ENCODE data around the gene RFX1.

DNA sequence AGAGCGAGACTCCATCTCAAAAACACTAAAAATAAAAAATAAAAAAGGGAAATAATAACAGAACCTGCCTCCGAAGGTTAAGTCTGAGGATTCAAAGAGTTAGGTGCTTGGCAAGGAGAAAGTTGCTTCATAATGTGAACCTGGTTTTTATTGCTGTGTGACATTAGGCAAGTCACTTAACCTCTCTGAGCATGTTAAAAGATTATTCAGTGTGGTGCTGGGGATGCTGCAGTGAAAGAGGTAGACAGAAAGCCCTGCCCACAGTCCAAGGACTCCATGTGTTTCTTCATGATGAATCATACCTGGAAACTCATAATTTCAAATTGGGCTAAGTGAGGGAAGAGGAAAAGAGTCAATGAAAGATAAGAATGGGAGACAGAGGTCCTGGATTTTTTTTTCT lies 27.8 kb upstream of the RFX1 start:
- TF ChIP-seq CTCF (IDR thresholded peaks at IDR 0.05), result no peak
- no peak for TF ChIP-seq EP300 (IDR thresholded peaks at IDR 0.05)
- no peak for TF ChIP-seq POLR2A (IDR thresholded peaks at IDR 0.05)
